SK-N-SH (cell line): ENCODE data around the gene TFF1. TPM values are rescaled to one million over a fixed set of nuclear protein-coding genes. Genes with fewer than 3 reads are reported as not detected.

Experiments
- CTCF ChIA-PET: fragments of 300-600, 350-600 bp; formaldehyde crosslinking; extraction: SDS; loops from one replicate; lab custom pipeline; 2021; lab: Yijun Ruan, JAX
- POLR2A ChIA-PET: fragments of 350-600 bp; sonication (Branson Sonifier 250); formaldehyde crosslinking; extraction: SDS; loops from one replicate; lab custom pipeline; 2020; ENCODE audit warnings: antibody characterized with exemption, inconsistent platforms; lab: Yijun Ruan, JAX
- DNase-seq: peaks from one replicate; pipeline ENCODE4 v3.0.0; 2012
- H2AFZ ChIP-seq: fragments of 200-600 bp; sonication (generic); 2 replicates; pipeline ENCODE4 v1.8.1; 2016; ENCODE audit warnings: antibody characterized with exemption, mild to moderate bottlenecking, low read depth
- H3F3A ChIP-seq: fragments of 200-600 bp; sonication (generic); replicated peaks from 2 replicates; pipeline ENCODE3; 2016; ENCODE audit warnings: antibody characterized with exemption, mild to moderate bottlenecking; ENCODE audit not compliant: insufficient read depth
- H3K27ac ChIP-seq, 2 experiments: fragments of 200-500 bp in 1 of 2; fragments of 200-600 bp in 1 of 2; sonication (Bioruptor generic) in 1 of 2; sonication (generic), shearing (Covaris generic) in 1 of 2; 2 replicates each; pipeline versions ENCODE4 v1.5.1 to v1.6.1; 2014 to 2016; ENCODE audit warnings: low read depth in 2 of 2, inconsistent platforms in 1 of 2, low read length in 1 of 2, mild to moderate bottlenecking in 1 of 2, mixed read lengths in 1 of 2
- H3K27me3 ChIP-seq: fragments of 200-600 bp; sonication (generic), shearing (Covaris generic); 2 replicates; pipeline ENCODE4 v1.6.1; 2016; ENCODE audit warnings: mixed run types; ENCODE audit not compliant: insufficient read depth
- H3K36me3 ChIP-seq, 2 experiments: fragments of 200-500 bp in 1 of 2; fragments of 200-600 bp in 1 of 2; sonication (Bioruptor generic) in 1 of 2; sonication (generic) in 1 of 2; replicated peaks in 1 of 2; 2 replicates each; pipeline versions ENCODE3 to v1.5.1; 2014 to 2016; ENCODE audit warnings: low read length in 1 of 2, mild to moderate bottlenecking in 1 of 2; ENCODE audit not compliant: insufficient read depth in 2 of 2, control insufficient read depth in 1 of 2
- H3K4me1 ChIP-seq, 2 experiments: fragments of 200-500 bp in 1 of 2; fragments of 200-600 bp in 1 of 2; sonication (Bioruptor generic) in 1 of 2; sonication (generic), shearing (Covaris generic) in 1 of 2; 2 replicates each; pipeline versions ENCODE4 v1.5.1 to v1.6.1; 2014 to 2016; ENCODE audit warnings: low read depth in 1 of 2, low read length in 1 of 2, mixed run types in 1 of 2; ENCODE audit not compliant: insufficient read depth in 2 of 2, control insufficient read depth in 1 of 2
- H3K4me2 ChIP-seq: fragments of 200-600 bp; sonication (generic), shearing (Covaris generic); 2 replicates; pipeline ENCODE4 v1.6.1; 2017; ENCODE audit warnings: mixed run types
- H3K4me3 ChIP-seq, 2 experiments: fragments of 200-500 bp in 1 of 2; fragments of 200-600 bp in 1 of 2; sonication (Bioruptor generic) in 1 of 2; sonication (generic), shearing (Covaris generic) in 1 of 2; 2 replicates each; pipeline versions ENCODE4 v1.5.1 to v1.8.1; 2014 to 2016; ENCODE audit warnings: low read depth in 2 of 2, inconsistent platforms in 1 of 2, low read length in 1 of 2, mild to moderate bottlenecking in 1 of 2, mixed read lengths in 1 of 2, moderate library complexity in 1 of 2
- H3K79me2 ChIP-seq: fragments of 200-600 bp; sonication (generic); 2 replicates; pipeline ENCODE4 v1.8.1; 2017; ENCODE audit warnings: mild to moderate bottlenecking; ENCODE audit not compliant: insufficient read depth
- H3K9ac ChIP-seq: fragments of 200-600 bp; sonication (generic); 2 replicates; pipeline ENCODE4 v1.6.1; 2017; ENCODE audit warnings: mixed run types
- H3K9me2 ChIP-seq: fragments of 200-600 bp; sonication (generic); 2 replicates; pipeline ENCODE4 v1.6.1; 2017; ENCODE audit warnings: mixed run types
- H3K9me3 ChIP-seq: fragments of 200-600 bp; sonication (generic); 2 replicates; pipeline ENCODE4 v1.6.1; 2017; ENCODE audit warnings: mixed run types, mild to moderate bottlenecking, moderate library complexity
- H4K20me1 ChIP-seq: fragments of 200-600 bp; sonication (generic); 2 replicates; pipeline ENCODE4 v1.6.1; 2017; ENCODE audit warnings: mild to moderate bottlenecking, mixed run types; ENCODE audit not compliant: insufficient read depth
- EZH2phosphoT487 ChIP-seq: fragments of 200-600 bp; sonication (generic); IDR thresholded peaks from 2 replicates; pipeline ENCODE4 v1.6.1; 2017; ENCODE audit warnings: low read depth, mixed run types, mild to moderate bottlenecking, antibody characterized with exemption, moderate library complexity, borderline replicate concordance
- FOXJ3 ChIP-seq: sonication (generic); formaldehyde crosslinking; IDR thresholded peaks from 2 replicates; pipeline ENCODE4 v1.5.1; 2020; ENCODE audit warnings: mild to moderate bottlenecking, missing genetic modification reagents
- GATA2 ChIP-seq: sonication (generic); formaldehyde crosslinking; IDR thresholded peaks from 2 replicates; pipeline ENCODE4 v1.5.0; 2020; ENCODE audit warnings: mild to moderate bottlenecking, missing genetic modification reagents
- JUND ChIP-seq: IDR thresholded peaks from 2 replicates; pipeline ENCODE4 v1.4.0; 2012
- PBX3 ChIP-seq: IDR thresholded peaks from 2 replicates; pipeline ENCODE4; 2012
- RCOR1 ChIP-seq: fragments of 150-350 bp; IDR thresholded peaks from 2 replicates; pipeline ENCODE4 v1.6.1; 2017; ENCODE audit warnings: antibody characterized with exemption, low read length
- RXRA ChIP-seq: IDR thresholded peaks from 2 replicates; pipeline ENCODE4 v1.4.0; 2012; ENCODE audit warnings: low read depth, mild to moderate bottlenecking, borderline replicate concordance
- SMC3 ChIP-seq: IDR thresholded peaks from 2 replicates; pipeline ENCODE4 v1.6.1; 2012; ENCODE audit warnings: low read depth, low read length, improper control_type of control experiment
- TCF12 ChIP-seq: IDR thresholded peaks from 2 replicates; pipeline ENCODE4 v1.4.0; 2012
- YY1 ChIP-seq: IDR thresholded peaks from 2 replicates; pipeline ENCODE4 v1.4.0; 2012; ENCODE audit warnings: low read depth, mild to moderate bottlenecking
- WGBS: methylation state at CpG from one replicate; pipeline ENCODE4 v1.1.6; 2017; ENCODE audit warnings: low lambda C conversion rate; 5-methylcytosine and 5-hydroxymethylcytosine counted together
- polyA plus RNA-seq, 3 experiments: library from polyadenylated mRNA; depleted of rRNA; stranded (reverse); fragments of >200 nt; gene quantifications; 2 replicates each; pipeline ENCODE4 v1.2.3, GENCODE V29; 2012
- TF ChIP-seq, protein P1 (sequence below): fragments of 150-350 bp; IDR thresholded peaks from 2 replicates; pipeline ENCODE4 v1.6.1; 2016; ENCODE audit warnings: mild to moderate bottlenecking, low read depth, low read length

The TFF1 gene
- polyA plus RNA-seq, 1 of the 3 experiments (the other 2 are of a cell fraction), result not detected

DNA sequence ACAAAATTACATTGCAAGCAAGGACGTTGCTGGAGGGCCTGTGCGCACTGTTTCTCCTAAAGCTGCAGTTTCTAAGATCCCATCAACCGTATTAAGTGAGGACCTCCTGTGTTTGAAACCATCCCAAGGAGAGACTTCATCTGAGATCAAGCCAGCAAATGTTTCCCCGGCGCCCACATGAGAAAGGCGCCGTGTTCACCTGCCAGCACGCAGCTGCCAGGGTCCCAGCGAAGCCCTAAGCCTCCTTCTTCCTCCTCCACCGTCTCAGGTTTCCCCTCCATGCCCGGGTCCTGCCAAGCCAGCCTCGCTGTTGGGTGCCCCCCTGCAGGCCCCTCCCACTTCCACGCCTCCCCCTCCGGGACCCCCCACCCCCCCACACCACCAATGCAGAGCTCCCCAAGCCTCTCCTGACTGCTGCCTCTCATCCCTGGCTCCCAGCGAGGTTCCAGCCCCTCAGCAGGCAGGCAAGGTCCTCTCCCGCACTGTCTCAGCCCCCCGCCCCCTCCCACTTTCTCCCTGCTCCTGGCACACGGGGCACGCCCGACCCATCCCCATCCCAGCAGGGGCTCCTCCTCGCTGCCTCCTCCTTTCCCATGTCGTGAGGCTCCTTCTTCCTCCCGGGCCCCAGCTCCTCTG is 8.6 kb upstream of the TFF1 start:
- H3K27me3 ChIP-seq, result no peaks in the 10 kb centered on the region
- H3F3A ChIP-seq, result no peaks in the 10 kb centered on the region
- H3K27ac ChIP-seq, result no peak overlapping the region
- no peaks in the 10 kb centered on the region for H3K36me3 ChIP-seq
- TF ChIP-seq, protein P1, sequence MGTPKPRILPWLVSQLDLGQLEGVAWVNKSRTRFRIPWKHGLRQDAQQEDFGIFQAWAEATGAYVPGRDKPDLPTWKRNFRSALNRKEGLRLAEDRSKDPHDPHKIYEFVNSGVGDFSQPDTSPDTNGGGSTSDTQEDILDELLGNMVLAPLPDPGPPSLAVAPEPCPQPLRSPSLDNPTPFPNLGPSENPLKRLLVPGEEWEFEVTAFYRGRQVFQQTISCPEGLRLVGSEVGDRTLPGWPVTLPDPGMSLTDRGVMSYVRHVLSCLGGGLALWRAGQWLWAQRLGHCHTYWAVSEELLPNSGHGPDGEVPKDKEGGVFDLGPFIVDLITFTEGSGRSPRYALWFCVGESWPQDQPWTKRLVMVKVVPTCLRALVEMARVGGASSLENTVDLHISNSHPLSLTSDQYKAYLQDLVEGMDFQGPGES, result no peak
- ChIA-PET CTCF (interaction anchor here (1.5 kb wide), 1 partner anchor 66 kb away, joined by 4 read pairs; no protein-coding TSS in a partner anchor), POLR2A (no interaction called here)
- H3K4me2 ChIP-seq, result no peak overlapping the region
- H3K79me2 ChIP-seq, result no peaks in the 10 kb centered on the region
- no peaks in the 10 kb centered on the region for H3K9me2 ChIP-seq
- DNase-seq, result no peak
- H2AFZ ChIP-seq, result no peak overlapping the region
- H3K4me3 ChIP-seq, result no peak overlapping the region
- H3K4me1 ChIP-seq, result no peaks in the 10 kb centered on the region
- H3K9ac ChIP-seq, result no peak overlapping the region
- WGBS, result 52% methylated on average over 22 of the region's 23 CpGs
- H4K20me1 ChIP-seq, result no peaks in the 10 kb centered on the region
- H3K9me3 ChIP-seq, result no peaks in the 10 kb centered on the region

DNA sequence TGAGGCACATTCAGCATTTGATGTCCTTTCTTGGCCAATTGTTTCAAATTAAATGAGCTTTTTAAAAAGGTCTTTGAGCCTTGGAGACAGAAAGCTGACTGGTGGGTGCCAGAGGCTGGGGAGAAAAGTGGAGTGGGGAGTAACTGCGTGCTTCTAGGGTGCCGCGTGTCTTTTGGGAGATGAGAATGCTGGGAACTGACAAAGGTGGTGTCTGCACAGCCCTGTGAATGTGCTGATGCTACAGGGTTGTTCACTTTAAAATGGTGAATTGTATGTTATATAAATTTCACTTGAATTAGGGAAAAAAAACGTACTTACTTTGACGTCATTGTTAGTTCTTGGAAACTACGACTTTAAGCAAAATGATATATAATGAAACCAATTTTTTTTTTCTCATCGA is 8.1 kb upstream of the TFF1 start:
- Histone ChIP-seq H3K9ac (no peak overlapping the region), H3K79me2 (no peaks in the 10 kb centered on the region), H3K4me2 (no peak overlapping the region), H3K27ac (no peak overlapping the region), H3K27me3 (no peaks in the 10 kb centered on the region), H3K4me3 (no peak overlapping the region), H3K9me3 (no peaks in the 10 kb centered on the region)
- CTCF ChIA-PET, result interaction anchor here (1.5 kb wide), 1 partner anchor 65 kb away, joined by 4 read pairs; no protein-coding TSS in a partner anchor
- TF ChIP-seq JUND, result no peak
- TF ChIP-seq RXRA, result no peak
- TF ChIP-seq FOXJ3, result no peak
- TF ChIP-seq, all 33 proteins: peak for 0
- Histone ChIP-seq H3K36me3 (no peaks in the 10 kb centered on the region), H4K20me1 (no peaks in the 10 kb centered on the region), H3K4me1 (no peaks in the 10 kb centered on the region), H3F3A (no peaks in the 10 kb centered on the region), H3K9me2 (no peaks in the 10 kb centered on the region), H2AFZ (no peak overlapping the region)
- no peak for DNase-seq
- WGBS, result 60% methylated on average over 7 of the region's 7 CpGs
- POLR2A ChIA-PET, result no interaction called here

GRCh38 chr21:42373908-42374455 is 7.6 kb upstream of the TFF1 start:
- POLR2A ChIA-PET, result no interaction called here

More at GRCh38 chr21:42373908-42374455, 7.6 kb upstream of the TFF1 start:
- Histone ChIP-seq H3K27me3 (no peaks in the 10 kb centered on the region), H3K4me2 (no peak overlapping the region), H3K4me1 (no peaks in the 10 kb centered on the region), H3K9ac (no peak overlapping the region), H3K9me3 (no peaks in the 10 kb centered on the region), H3K27ac (no peak overlapping the region), H3K36me3 (no peaks in the 10 kb centered on the region), H3K79me2 (no peaks in the 10 kb centered on the region), H3K4me3 (no peak overlapping the region), H3F3A (no peaks in the 10 kb centered on the region), H4K20me1 (no peaks in the 10 kb centered on the region), H2AFZ (no peak overlapping the region), H3K9me2 (no peaks in the 10 kb centered on the region)
- no peak for DNase-seq
- TF ChIP-seq SMC3 (no peak), GATA2 (CRISPR knock-in tag) (no peak), EZH2phosphoT487 (no peak), YY1 (no peak), JUND (no peak), RCOR1 (no peak), PBX3 (no peak), TCF12 (no peak)
- TF ChIP-seq, protein P1, result no peak
- 43% methylated on average over 10 of the region's 16 CpGs for WGBS
- CTCF ChIA-PET, result interaction anchor here (1.5 kb wide), 1 partner anchor 65 kb away, joined by 4 read pairs; no protein-coding TSS in a partner anchor
